ENCODE results near the gene SYNE2.
"Not testable (repeated sequence)": the region's sequence is repeated elsewhere in the genome, so short reads cannot be mapped to it uniquely, and the experiment has no call there.

The SYNE2 gene, protein sequence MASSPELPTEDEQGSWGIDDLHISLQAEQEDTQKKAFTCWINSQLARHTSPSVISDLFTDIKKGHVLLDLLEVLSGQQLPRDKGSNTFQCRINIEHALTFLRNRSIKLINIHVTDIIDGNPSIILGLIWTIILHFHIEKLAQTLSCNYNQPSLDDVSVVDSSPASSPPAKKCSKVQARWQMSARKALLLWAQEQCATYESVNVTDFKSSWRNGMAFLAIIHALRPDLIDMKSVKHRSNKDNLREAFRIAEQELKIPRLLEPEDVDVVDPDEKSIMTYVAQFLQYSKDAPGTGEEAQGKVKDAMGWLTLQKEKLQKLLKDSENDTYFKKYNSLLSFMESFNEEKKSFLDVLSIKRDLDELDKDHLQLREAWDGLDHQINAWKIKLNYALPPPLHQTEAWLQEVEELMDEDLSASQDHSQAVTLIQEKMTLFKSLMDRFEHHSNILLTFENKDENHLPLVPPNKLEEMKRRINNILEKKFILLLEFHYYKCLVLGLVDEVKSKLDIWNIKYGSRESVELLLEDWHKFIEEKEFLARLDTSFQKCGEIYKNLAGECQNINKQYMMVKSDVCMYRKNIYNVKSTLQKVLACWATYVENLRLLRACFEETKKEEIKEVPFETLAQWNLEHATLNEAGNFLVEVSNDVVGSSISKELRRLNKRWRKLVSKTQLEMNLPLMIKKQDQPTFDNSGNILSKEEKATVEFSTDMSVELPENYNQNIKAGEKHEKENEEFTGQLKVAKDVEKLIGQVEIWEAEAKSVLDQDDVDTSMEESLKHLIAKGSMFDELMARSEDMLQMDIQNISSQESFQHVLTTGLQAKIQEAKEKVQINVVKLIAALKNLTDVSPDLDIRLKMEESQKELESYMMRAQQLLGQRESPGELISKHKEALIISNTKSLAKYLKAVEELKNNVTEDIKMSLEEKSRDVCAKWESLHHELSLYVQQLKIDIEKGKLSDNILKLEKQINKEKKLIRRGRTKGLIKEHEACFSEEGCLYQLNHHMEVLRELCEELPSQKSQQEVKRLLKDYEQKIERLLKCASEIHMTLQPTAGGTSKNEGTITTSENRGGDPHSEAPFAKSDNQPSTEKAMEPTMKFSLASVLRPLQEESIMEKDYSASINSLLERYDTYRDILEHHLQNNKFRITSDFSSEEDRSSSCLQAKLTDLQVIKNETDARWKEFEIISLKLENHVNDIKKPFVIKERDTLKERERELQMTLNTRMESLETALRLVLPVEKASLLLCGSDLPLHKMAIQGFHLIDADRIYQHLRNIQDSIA (N-terminal part only)

DNA sequence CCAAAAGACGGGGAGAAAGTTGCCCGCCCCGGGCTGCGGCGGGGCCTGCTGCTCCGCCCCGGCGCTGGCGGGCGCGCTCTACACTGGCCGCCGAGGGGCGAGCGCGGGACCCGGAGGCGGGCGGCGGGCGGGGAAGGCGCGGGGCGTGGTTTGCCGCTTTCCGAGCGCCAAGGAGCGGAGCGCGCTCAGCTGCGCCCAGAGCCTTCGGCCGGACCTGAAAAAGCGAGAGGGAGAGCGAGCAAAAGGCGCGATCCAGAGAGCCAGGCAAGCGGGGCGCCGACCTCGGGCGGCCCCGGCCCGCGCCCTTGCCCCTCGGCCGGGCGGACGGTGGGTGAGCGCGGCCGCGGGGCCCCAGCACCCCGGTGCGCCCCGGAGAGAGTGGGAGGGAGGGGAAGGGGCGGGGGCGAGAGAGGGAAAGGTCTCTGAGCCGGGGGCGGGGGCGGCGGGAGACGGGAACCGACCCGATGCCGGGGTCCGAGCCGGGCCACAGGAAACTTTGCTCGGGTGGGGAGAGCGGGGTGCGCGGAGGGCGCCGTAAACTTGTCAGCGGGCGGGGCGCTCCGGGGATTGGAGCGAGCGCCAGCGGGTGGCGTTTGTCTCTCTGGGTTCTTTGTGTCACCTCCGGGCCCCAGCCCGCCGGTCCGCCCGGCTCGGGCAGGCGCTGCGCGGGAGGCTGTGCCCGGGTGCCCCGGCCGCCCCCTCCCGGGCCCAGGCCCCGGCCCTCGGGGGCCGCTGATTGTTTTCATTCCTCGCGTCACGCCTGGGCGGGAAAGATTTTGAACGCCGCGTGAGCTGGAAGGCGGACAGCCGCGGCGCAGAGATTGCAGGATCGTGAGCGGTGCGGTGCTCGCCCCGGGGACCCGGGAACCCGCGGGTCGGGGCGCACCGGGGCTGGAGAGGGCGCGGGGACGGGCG is at the start of gene SYNE2:
SYNE2 (plus strand) TSS at position 188 of the 915 bp plus-strand sequence. CDS start 56,145 bp downstream, outside the sequence.
- TF ChIP-seq, protein P1, sequence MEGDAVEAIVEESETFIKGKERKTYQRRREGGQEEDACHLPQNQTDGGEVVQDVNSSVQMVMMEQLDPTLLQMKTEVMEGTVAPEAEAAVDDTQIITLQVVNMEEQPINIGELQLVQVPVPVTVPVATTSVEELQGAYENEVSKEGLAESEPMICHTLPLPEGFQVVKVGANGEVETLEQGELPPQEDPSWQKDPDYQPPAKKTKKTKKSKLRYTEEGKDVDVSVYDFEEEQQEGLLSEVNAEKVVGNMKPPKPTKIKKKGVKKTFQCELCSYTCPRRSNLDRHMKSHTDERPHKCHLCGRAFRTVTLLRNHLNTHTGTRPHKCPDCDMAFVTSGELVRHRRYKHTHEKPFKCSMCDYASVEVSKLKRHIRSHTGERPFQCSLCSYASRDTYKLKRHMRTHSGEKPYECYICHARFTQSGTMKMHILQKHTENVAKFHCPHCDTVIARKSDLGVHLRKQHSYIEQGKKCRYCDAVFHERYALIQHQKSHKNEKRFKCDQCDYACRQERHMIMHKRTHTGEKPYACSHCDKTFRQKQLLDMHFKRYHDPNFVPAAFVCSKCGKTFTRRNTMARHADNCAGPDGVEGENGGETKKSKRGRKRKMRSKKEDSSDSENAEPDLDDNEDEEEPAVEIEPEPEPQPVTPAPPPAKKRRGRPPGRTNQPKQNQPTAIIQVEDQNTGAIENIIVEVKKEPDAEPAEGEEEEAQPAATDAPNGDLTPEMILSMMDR (IDR thresholded peaks at IDR 0.05; ENCODE audit: low read depth, low read length), result no peak

DNA sequence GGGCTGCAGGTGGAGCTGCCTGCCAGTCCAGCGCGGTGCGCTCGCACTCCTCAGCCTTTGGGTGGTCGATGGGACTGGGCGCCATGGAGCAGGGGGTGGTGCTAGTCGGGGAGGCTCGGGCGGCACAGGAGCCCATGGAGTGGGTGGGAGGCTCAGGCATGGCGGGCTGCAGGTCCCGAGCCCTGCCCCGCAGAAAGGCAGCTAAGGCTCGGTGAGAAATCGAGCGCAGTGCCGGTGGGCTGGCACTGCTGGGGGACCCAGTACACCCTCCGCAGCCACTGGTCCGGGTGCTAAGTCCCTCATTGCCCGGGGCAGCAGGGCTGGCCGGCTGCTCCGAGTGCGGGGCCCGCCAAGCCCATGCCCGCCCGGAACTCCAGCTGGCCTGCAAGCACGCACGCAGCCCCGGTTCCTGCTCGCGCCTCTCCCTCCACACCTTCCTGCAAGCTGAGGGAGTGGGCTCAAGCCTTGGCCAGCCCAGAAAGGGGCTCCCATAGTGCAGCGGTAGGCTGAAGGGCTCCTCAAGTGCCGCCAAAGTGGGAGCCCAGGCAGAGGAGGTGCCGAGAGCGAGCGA is 49.5 kb upstream of the SYNE2 start:
- H3K4me3 ChIP-seq (ENCODE audit: low read depth, low read length), result not testable (repeated sequence)

More for the DNA sequence above, at the start of gene SYNE2:
- peak within 1 kb of the TSS; percentile 71 for H3K4me3 ChIP-seq (ENCODE audit: low read depth, low read length)

- not testable (repeated sequence) for H3K4me3 ChIP-seq (ENCODE audit: low read depth, low read length)
These were observed 46.7 kb upstream of the SYNE2 start for GRCh38 chr14:63806064-63806463.

GRCh38 chr14:63811692-63812091 is 41.1 kb upstream of the SYNE2 start:
- H3K4me3 ChIP-seq (ENCODE audit: low read depth, low read length), result not testable (repeated sequence)

GRCh38 chr14:63833728-63834127 is 19.1 kb upstream of the SYNE2 start:
- TF ChIP-seq, protein P1 (IDR thresholded peaks at IDR 0.05; ENCODE audit: low read depth, low read length), result no peak
- no peak overlapping the region for H3K4me3 ChIP-seq (ENCODE audit: low read depth, low read length)

- TF ChIP-seq, protein P1 (IDR thresholded peaks at IDR 0.05; ENCODE audit: low read depth, low read length), result no peak
- H3K4me3 ChIP-seq (ENCODE audit: low read depth, low read length), result no peak overlapping the region
These were observed 11.8 kb upstream of the SYNE2 start for GRCh38 chr14:63840981-63841380.

DNA sequence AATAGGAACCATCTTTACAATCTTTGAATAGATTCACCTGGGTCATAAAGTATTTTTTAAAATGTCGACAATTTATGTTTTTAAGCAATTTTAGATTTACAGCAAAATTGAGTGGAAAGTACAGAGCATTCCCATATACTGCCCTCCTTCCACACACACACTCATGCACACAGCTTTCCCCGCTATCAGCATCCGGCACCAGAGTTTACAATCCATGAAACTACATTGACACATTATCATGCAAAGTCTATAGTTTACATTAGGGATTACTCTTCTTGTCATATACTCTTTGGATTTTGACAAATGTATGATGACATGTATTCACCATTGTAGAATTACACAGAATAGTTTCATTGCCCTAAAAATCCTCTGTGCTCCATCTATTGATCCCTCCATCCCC is 9.0 kb upstream of the SYNE2 start:
- TF ChIP-seq, protein P1 (IDR thresholded peaks at IDR 0.05; ENCODE audit: low read depth, low read length), result no peak
- no peak overlapping the region for H3K4me3 ChIP-seq (ENCODE audit: low read depth, low read length)

Data from WI38 (cell line).